Ishikawa (cell line): ENCODE results near the gene PODNL1.

Experiments
- CEBPB ChIP-seq: IDR thresholded peaks from 2 replicates; pipeline ENCODE4 v1.6.1; 2012
- EGR1 ChIP-seq: IDR thresholded peaks from 2 replicates; pipeline ENCODE4 v1.6.1; 2012
- EP300 ChIP-seq: IDR thresholded peaks from 2 replicates; pipeline ENCODE4 v1.6.1; 2012; ENCODE audit warnings: borderline replicate concordance
- MAX ChIP-seq: IDR thresholded peaks from 2 replicates; pipeline ENCODE4 v1.6.1; 2012
- NFIC ChIP-seq: IDR thresholded peaks from 2 replicates; pipeline ENCODE4 v1.6.1; 2012
- RAD21 ChIP-seq: IDR thresholded peaks from 2 replicates; pipeline ENCODE4 v1.6.1; 2012; ENCODE audit warnings: low read depth
- TCF12 ChIP-seq: IDR thresholded peaks from 2 replicates; pipeline ENCODE4 v1.6.1; 2012; ENCODE audit warnings: low read depth
- TEAD4 ChIP-seq: IDR thresholded peaks from 2 replicates; pipeline ENCODE4 v1.6.1; 2012
- USF1 ChIP-seq: IDR thresholded peaks from 2 replicates; pipeline ENCODE4 v1.6.1; 2012
- YY1 ChIP-seq: IDR thresholded peaks from 2 replicates; pipeline ENCODE4 v1.6.1; 2012; ENCODE audit warnings: low read depth

- TF ChIP-seq CEBPB = no peak
- no peak for TF ChIP-seq EP300
- TF ChIP-seq RAD21 = no peak
- TF ChIP-seq YY1 = no peak
- no peak for TF ChIP-seq USF1
- TF ChIP-seq MAX = no peak
- no peak for TF ChIP-seq EGR1
- TF ChIP-seq TEAD4 = no peak
- no peak for TF ChIP-seq TCF12
- no peak for TF ChIP-seq NFIC
Measured at GRCh38 chr19:13888281-13888680, 49.9 kb downstream of the PODNL1 start.
